K562 (cell line): ENCODE data around the gene BLVRA. TPM values are rescaled to one million over a fixed set of nuclear protein-coding genes. Genes with fewer than 3 reads are reported as not detected.

Source experiments
- CUX1 ChIP-seq: fragments of 200-800 bp; sonication (Bioruptor generic); IDR thresholded peaks from 2 replicates; pipeline ENCODE4 v1.6.1; 2016; ENCODE audit warnings: missing genetic modification characterization, missing compliant biosample characterization
- MAZ ChIP-seq, 2 experiments: fragments of 450-650 bp in 1 of 2; sonication (generic) in 1 of 2; formaldehyde crosslinking; IDR thresholded peaks in 1 of 2; conservative IDR thresholded peaks in 1 of 2; 2 replicates each; pipeline versions ENCODE4 v1.4.0 to v1.5.0; 2020; ENCODE audit warnings: mild to moderate bottlenecking in 1 of 2, missing genetic modification reagents in 1 of 2
- MECOM ChIP-seq: fragments of 250-450 bp; sonication (Bioruptor Pico); IDR thresholded peaks from 2 replicates; pipeline ENCODE4 v1.8.0; 2022; ENCODE audit warnings: inconsistent platforms
- RBFOX2 ChIP-seq: fragments of 200-400 bp; formaldehyde crosslinking; IDR thresholded peaks from 2 replicates; pipeline ENCODE4 v1.6.1; 2017; ENCODE audit warnings: low read depth, mild to moderate bottlenecking, low read length, moderate library complexity
- TRIM24 ChIP-seq, 2 experiments: fragments of 450-650 bp; IDR thresholded peaks; 2 replicates each; pipeline ENCODE4 v1.6.1; 2016
- polyA plus RNA-seq, 8 experiments: library from polyadenylated mRNA; depleted of rRNA in 4 of 8; stranded (reverse) in 5 of 8; unstranded in 3 of 8; fragments of >200 nt; fragmentation: Nextera tagmentation in 2 of 8; fragmentation: Illumina TruSeq in 1 of 8; extraction: Ambion mirVana in 2 of 8; extraction: Trizol in 1 of 8; gene quantifications; 2 replicates each; pipeline versions ENCODE4 v1.2.1 to v1.2.3, GENCODE V29; 2011 to 2014; ENCODE audit warnings: inconsistent platforms in 1 of 8, missing spikeins in 1 of 8
- total RNA-seq, 7 experiments: library from RNA; depleted of rRNA in 6 of 7; stranded (reverse); fragments of >200 nt in 6 of 7; fragmentation: Illumina TruSeq in 2 of 7; extraction: Trizol in 2 of 7; gene quantifications; 2 replicates each; pipeline versions ENCODE4 v1.2.1 to v1.2.3, GENCODE V29; 2011 to 2021; ENCODE audit warnings: low replicate concordance in 1 of 7

Gene BLVRA
- total and polyA plus RNA-seq, 9 of the 15 experiments (the other 6 are each of a cell fraction or from before 2014, with no cell fraction given) = 48.5 to 147 (median 61.5) TPM

- no peak for TF ChIP-seq CUX1 (CRISPR knock-in tag)
- TF ChIP-seq TRIM24 (IDR thresholded peaks at IDR 0.05) = peak; percentile 56 to 68; a peak in 2 of 4 replicates
- peak; percentile 49 for TF ChIP-seq RBFOX2
- peak in 1 of 2 experiments; percentile 74; a peak in 2 of 4 replicates for TF ChIP-seq MAZ (CRISPR knock-in tag; conservative IDR thresholded peaks at IDR 0.05 in 1 of 2, IDR thresholded peaks at IDR 0.05 in 1 of 2)
- peak; percentile 52; the same call in 1 of the 2 replicates for TF ChIP-seq MECOM (CRISPR knock-in tag)
- TF ChIP-seq, all 486 proteins: peak for 83
These were observed 22.5 kb upstream of the BLVRA start (continued) for GRCh38 chr7:43735802-43736603.
